SK-N-SH (cell line): Measurements from ENCODE around the gene LRP1.

ENCODE experiments used
- CTCF ChIP-seq: fragments of 200-600 bp; sonication (generic); IDR thresholded peaks from 2 replicates; pipeline ENCODE4 v1.6.1; 2017; ENCODE audit warnings: antibody characterized with exemption, mild to moderate bottlenecking, moderate library complexity
- POLR2AphosphoS5 ChIP-seq: IDR thresholded peaks from 2 replicates; pipeline ENCODE4 v1.6.1; 2012; ENCODE audit warnings: low read depth, low read length
- TAF1 ChIP-seq: IDR thresholded peaks from 2 replicates; pipeline ENCODE4 v1.6.1; 2012; ENCODE audit warnings: low read depth, mild to moderate bottlenecking, low read length, moderate library complexity, borderline replicate concordance
- USF2 ChIP-seq: fragments of 150-350 bp; IDR thresholded peaks from 2 replicates; pipeline ENCODE4 v1.6.1; 2017; ENCODE audit warnings: antibody characterized with exemption, low read length, low read depth, borderline replicate concordance

- TF ChIP-seq USF2 (no peak), POLR2AphosphoS5 (no peak), CTCF (no peak), TAF1 (no peak)
Observed at GRCh38 chr12:57118711-57119271, 9.5 kb upstream of the LRP1 start.
